ENCODE measurements around the gene DUSP5. TPM values are rescaled to one million over a fixed set of nuclear protein-coding genes. Genes with fewer than 3 reads are reported as not detected.

DUSP5 gene
- total RNA-seq, 4 donors from 2014 or later: 4.8 to 10.8 (median 8.1) TPM

GRCh38 chr10:110533149-110533548, 35.4 kb downstream of the DUSP5 start:
- TF ChIP-seq CTCF (IDR thresholded peaks at IDR 0.05; ENCODE audit: low read depth): no peak

GRCh38 chr10:110534571-110534970, 36.9 kb downstream of the DUSP5 start:
- TF ChIP-seq CTCF (IDR thresholded peaks at IDR 0.05; ENCODE audit: low read depth): no peak

- no peak for TF ChIP-seq CTCF (IDR thresholded peaks at IDR 0.05; ENCODE audit: low read depth)
Observed at GRCh38 chr10:110535958-110536891, 38.5 kb downstream of the DUSP5 start.

GRCh38 chr10:110539091-110539490, 41.4 kb downstream of the DUSP5 start:
- TF ChIP-seq CTCF (IDR thresholded peaks at IDR 0.05; ENCODE audit: low read depth): no peak

GRCh38 chr10:110540031-110540430, 42.3 kb downstream of the DUSP5 start:
- no peak for TF ChIP-seq CTCF (IDR thresholded peaks at IDR 0.05; ENCODE audit: low read depth)

- TF ChIP-seq CTCF (IDR thresholded peaks at IDR 0.05; ENCODE audit: low read depth): no peak
Observed at GRCh38 chr10:110544958-110545537, 47.3 kb downstream of the DUSP5 start.

- no peak for TF ChIP-seq CTCF (IDR thresholded peaks at IDR 0.05; ENCODE audit: low read depth)
Observed at GRCh38 chr10:110546077-110546476, 48.4 kb downstream of the DUSP5 start.

Data from subcutaneous adipose tissue (tissue), 4 donors.